ENCODE results near the gene LIN37.

Gene LIN37

GRCh38 chr19:35775046-35775297 is 26.6 kb downstream of the LIN37 start:
- DNase-seq (ENCODE audit: low read depth in 2 of 2): no peak

GRCh38 chr19:35775298-35776101 is 27.1 kb downstream of the LIN37 start, which contains the start of gene ARHGAP33:
TSS of gene ARHGAP33 (plus strand) at chr19:35775564. CDS start at chr19:35775659, 95 bp downstream.
- DNase-seq (ENCODE audit: low read depth in 2 of 2): peak; percentile 96 to 99

GRCh38 chr19:35776102-35776788 is 27.9 kb downstream of the LIN37 start:
- no peak for DNase-seq (ENCODE audit: low read depth in 2 of 2)

- DNase-seq (ENCODE audit: low read depth in 2 of 2): no peak
Measured at GRCh38 chr19:35777086-35777841, 28.9 kb downstream of the LIN37 start.

GRCh38 chr19:35777961-35778360 is 29.6 kb downstream of the LIN37 start:
- DNase-seq (ENCODE audit: low read depth in 2 of 2): no peak

- no peak for DNase-seq (ENCODE audit: low read depth in 2 of 2)
Measured at GRCh38 chr19:35779033-35779432, 30.7 kb downstream of the LIN37 start.

- no peak for DNase-seq (ENCODE audit: low read depth in 2 of 2)
Measured at GRCh38 chr19:35780058-35780457, 31.7 kb downstream of the LIN37 start.

GRCh38 chr19:35780717-35781116 is 32.3 kb downstream of the LIN37 start:
- DNase-seq (ENCODE audit: low read depth in 2 of 2): no peak

GRCh38 chr19:35781650-35782049 is 33.3 kb downstream of the LIN37 start:
- DNase-seq (ENCODE audit: low read depth in 2 of 2): no peak

- no peak for DNase-seq (ENCODE audit: low read depth in 2 of 2)
Measured at GRCh38 chr19:35782589-35782988, 34.2 kb downstream of the LIN37 start.

GRCh38 chr19:35783469-35784434 is 35.4 kb downstream of the LIN37 start:
- no peak for DNase-seq (ENCODE audit: low read depth in 2 of 2)

GRCh38 chr19:35784503-35785338 is 36.3 kb downstream of the LIN37 start:
- no peak for DNase-seq (ENCODE audit: low read depth in 2 of 2)

- DNase-seq (ENCODE audit: low read depth in 2 of 2): no peak
Measured at GRCh38 chr19:35785339-35785627, 36.9 kb downstream of the LIN37 start.

GRCh38 chr19:35786299-35787160 is 38.2 kb downstream of the LIN37 start:
- no peak for DNase-seq (ENCODE audit: low read depth in 2 of 2)

GRCh38 chr19:35787227-35787799 is 38.9 kb downstream of the LIN37 start:
- no peak for DNase-seq (ENCODE audit: low read depth in 2 of 2)

GRCh38 chr19:35788205-35788960 is 40.0 kb downstream of the LIN37 start:
- no peak for DNase-seq (ENCODE audit: low read depth in 2 of 2)

- DNase-seq (ENCODE audit: low read depth in 2 of 2): no peak
Measured at GRCh38 chr19:35789195-35789977, 41.0 kb downstream of the LIN37 start.

All from stimulated activated CD8-positive, alpha-beta memory T cell treated with anti-CD3 and anti-CD28 coated beads, Interleukin-2, amount 100 ng/mL, for 1 hour (primary cell).